Mucosa of rectum (tissue), 2 donors: Measurements from ENCODE around the gene COG1.
"Not testable (repeated sequence)": the region's sequence is repeated elsewhere in the genome, so short reads cannot be mapped to it uniquely, and the experiment has no call there.

Source experiments
- H3K27ac ChIP-seq, 2 donors: one replicate each; pipeline ENCODE4 v1.7.0; 2013; ENCODE audit warnings: inconsistent platforms in 2 of 2, low read depth in 2 of 2, low read length in 2 of 2
- H3K27me3 ChIP-seq, 2 donors: one replicate each; pipeline ENCODE4 v1.7.0; 2013; ENCODE audit warnings: low read length in 2 of 2; ENCODE audit not compliant: control insufficient read depth in 2 of 2, insufficient read depth in 2 of 2
- H3K36me3 ChIP-seq, 2 donors: one replicate each; pipeline ENCODE4 v1.7.0; 2013; ENCODE audit warnings: low read length in 2 of 2; ENCODE audit not compliant: control insufficient read depth in 2 of 2, insufficient read depth in 2 of 2
- H3K4me1 ChIP-seq, 2 donors: one replicate each; pipeline ENCODE4 v1.7.0; 2013; ENCODE audit warnings: low read length in 2 of 2, mild to moderate bottlenecking in 1 of 2; ENCODE audit not compliant: control insufficient read depth in 2 of 2, insufficient read depth in 2 of 2
- H3K4me3 ChIP-seq, 2 donors: one replicate each; pipeline ENCODE4 v1.7.0; 2013; ENCODE audit warnings: low read length in 2 of 2
- H3K9ac ChIP-seq, 2 donors: one replicate each; pipeline ENCODE4 v1.7.0; 2013; ENCODE audit warnings: low read length in 2 of 2, low read depth in 1 of 2, mild to moderate bottlenecking in 1 of 2
- H3K9me3 ChIP-seq, 2 donors: one replicate each; pipeline ENCODE4 v1.7.0; 2013; ENCODE audit warnings: low read length in 2 of 2; ENCODE audit not compliant: control insufficient read depth in 2 of 2
- donor health status: healthy.
- donor health status: Normal muscosa, but diverticular disease.

Gene COG1, protein sequence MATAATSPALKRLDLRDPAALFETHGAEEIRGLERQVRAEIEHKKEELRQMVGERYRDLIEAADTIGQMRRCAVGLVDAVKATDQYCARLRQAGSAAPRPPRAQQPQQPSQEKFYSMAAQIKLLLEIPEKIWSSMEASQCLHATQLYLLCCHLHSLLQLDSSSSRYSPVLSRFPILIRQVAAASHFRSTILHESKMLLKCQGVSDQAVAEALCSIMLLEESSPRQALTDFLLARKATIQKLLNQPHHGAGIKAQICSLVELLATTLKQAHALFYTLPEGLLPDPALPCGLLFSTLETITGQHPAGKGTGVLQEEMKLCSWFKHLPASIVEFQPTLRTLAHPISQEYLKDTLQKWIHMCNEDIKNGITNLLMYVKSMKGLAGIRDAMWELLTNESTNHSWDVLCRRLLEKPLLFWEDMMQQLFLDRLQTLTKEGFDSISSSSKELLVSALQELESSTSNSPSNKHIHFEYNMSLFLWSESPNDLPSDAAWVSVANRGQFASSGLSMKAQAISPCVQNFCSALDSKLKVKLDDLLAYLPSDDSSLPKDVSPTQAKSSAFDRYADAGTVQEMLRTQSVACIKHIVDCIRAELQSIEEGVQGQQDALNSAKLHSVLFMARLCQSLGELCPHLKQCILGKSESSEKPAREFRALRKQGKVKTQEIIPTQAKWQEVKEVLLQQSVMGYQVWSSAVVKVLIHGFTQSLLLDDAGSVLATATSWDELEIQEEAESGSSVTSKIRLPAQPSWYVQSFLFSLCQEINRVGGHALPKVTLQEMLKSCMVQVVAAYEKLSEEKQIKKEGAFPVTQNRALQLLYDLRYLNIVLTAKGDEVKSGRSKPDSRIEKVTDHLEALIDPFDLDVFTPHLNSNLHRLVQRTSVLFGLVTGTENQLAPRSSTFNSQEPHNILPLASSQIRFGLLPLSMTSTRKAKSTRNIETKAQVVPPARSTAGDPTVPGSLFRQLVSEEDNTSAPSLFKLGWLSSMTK

DNA sequence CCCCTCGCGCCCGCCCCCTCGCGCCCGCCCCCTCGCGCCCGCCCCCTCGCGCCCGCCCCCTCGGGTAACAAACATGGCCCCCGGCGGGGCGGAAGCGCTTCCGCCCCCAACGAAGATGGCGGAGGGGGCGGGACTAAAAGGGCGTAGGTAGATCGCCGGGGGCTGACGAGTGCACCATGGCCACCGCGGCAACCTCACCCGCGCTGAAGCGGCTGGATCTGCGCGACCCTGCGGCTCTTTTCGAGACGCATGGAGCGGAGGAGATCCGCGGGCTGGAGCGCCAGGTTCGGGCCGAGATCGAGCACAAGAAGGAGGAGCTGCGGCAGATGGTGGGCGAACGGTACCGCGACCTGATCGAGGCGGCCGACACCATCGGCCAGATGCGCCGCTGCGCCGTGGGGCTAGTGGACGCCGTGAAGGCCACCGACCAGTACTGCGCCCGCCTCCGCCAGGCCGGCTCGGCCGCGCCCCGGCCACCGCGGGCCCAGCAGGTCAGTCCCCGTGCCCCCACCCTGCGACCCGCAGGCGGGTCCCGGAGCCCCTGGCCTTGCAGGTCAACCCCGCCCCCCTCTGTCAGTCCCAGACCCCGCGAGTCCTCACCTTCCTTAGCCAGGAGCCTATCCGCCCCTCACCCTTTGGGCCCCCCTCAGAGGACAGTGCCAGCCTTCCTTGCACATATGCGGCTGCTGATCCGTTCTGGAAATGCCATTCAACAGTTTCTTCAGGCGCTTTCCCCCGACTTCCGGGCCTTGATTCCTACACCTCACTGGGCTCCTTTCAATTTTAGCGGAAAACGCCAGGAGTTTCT, at the start of gene COG1:
TSS of gene COG1 (plus strand) at position 162 of the 808 bp plus-strand sequence. CDS start at position 177, 15 bp downstream.
- Histone ChIP-seq H3K9ac (peak within 1 kb of the TSS; percentile 89 to 90), H3K9me3 (no peaks in the 10 kb centered on the region), H3K4me1 (peaks cover 15 to 28% of the 10 kb centered on the region in 2 donors), H3K27ac (peak within 1 kb of the TSS; percentile 89 to 90), H3K27me3 (no peaks in the 10 kb centered on the region), H3K36me3 (peaks cover 14 to 20% of the 10 kb centered on the region in 2 donors), H3K4me3 (peak within 1 kb of the TSS; percentile 94 to 95)

DNA sequence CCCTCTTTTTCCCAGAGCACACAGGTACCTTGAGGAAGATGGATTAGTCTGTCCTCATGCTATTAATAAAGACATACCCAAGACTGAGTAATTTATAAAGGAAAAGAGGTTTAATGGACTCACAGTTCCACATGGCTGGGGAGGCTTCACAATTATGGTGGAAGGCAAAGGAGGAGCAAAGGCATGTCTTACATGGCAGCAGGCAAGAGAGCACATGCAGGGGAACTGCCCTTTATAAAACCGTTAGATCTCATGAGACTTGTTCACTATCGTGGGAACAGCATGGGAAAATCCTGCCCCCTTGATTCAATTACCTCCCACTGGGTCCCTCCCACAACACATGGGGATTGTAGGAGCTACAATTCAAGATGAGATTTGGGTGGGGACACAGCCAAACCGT, 48.6 kb upstream of the COG1 start:
- not testable (repeated sequence) for H3K27me3 ChIP-seq

DNA sequence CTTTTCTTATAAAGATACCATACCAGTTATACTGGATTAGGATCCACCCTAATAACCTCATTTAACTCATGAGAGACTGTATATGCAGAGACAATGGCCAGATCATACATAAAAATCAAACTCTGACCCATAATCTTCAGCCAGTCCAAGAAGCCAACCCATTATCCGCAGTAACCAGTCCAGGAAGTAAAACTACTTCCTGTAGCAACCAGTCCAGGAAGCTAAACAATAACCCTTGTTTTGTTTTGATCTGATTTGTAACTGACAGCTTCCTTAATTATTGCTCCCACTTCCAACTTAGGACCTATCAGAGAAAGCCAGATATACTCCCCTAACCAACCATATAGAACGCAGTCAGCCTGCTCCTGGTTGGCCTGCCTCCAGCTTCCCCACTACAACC, 47.2 kb upstream of the COG1 start:
- H3K4me3 ChIP-seq: no peak overlapping the region
- peaks cover 0 to 4% of the 10 kb centered on the region in 2 donors for H3K9me3 ChIP-seq
- no peak overlapping the region for H3K9ac ChIP-seq
- no peaks in the 10 kb centered on the region for H3K36me3 ChIP-seq
- peaks cover 0 to 2% of the 10 kb centered on the region in 2 donors for H3K27me3 ChIP-seq
- H3K27ac ChIP-seq: no peak overlapping the region
- H3K4me1 ChIP-seq: no peaks in the 10 kb centered on the region

More for the DNA sequence above, 48.6 kb upstream of the COG1 start:
- H3K4me3 ChIP-seq, H3K9me3 ChIP-seq, H3K4me1 ChIP-seq, H3K9ac ChIP-seq, H3K27ac ChIP-seq, H3K36me3 ChIP-seq: not testable (repeated sequence)

DNA sequence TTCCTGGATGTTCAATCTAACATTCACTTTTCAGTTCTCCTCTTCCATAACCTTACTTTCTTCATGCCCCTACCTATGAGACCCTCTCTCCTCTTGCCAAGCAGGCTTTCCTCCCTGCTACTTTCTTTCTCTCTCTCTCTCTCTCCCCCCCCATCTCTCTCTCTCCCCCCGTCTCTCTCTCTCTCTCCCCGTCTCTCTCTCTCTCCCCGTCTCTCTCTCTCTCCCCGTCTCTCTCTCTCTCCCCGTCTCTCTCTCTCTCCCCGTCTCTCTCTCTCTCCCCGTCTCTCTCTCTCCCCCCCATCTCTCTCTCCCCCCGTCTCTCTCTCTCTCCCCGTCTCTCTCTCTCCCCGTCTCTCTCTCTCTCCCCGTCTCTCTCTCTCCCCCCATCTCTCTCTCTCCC, 45.1 kb upstream of the COG1 start:
- H3K9me3 ChIP-seq, H3K9ac ChIP-seq, H3K36me3 ChIP-seq, H3K4me1 ChIP-seq, H3K4me3 ChIP-seq, H3K27me3 ChIP-seq, H3K27ac ChIP-seq: not testable (repeated sequence)

DNA sequence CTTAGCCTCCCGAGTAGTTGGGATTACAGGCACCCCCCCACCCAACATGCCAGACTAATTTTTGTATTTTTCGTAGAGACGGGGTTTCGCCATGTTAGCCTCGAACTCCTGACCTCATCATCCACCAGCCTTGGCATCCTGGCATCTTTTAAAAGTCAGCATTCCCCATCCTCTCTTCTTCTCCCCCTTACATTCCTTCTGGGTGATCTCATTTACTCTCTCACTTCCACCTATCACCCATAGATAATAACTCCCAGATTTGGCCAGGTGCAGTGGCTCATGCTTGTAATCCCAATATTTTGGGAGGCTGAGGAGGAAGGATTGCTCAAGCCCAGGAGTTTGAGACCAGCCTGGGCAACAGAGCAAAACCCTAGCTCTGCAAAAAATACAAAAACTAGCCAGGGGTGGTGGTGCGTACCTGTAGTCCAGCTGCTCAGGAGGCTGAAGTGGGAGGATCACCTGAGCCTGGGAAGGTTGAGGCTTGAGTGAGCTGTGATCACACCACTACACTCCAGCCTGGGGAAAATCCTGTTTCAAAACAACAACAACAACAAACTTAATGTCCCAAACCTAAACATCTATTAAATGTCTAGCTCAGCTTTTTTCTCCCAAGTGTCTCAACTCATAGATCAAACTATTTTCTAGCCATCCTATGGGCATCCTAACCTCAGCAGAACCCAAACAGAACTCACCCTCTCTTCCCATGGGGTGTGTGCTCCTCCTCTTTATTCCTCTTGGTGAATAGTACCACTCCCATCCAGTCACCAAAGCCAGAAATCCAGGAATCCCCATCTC, 44.1 kb upstream of the COG1 start:
- Histone ChIP-seq H3K27me3 (peaks cover 0 to 6% of the 10 kb centered on the region in 2 donors), H3K4me3 (no peak overlapping the region), H3K27ac (no peak overlapping the region), H3K9ac (no peak overlapping the region), H3K36me3 (no peaks in the 10 kb centered on the region), H3K9me3 (peaks cover 0 to 4% of the 10 kb centered on the region in 2 donors), H3K4me1 (no peaks in the 10 kb centered on the region)

DNA sequence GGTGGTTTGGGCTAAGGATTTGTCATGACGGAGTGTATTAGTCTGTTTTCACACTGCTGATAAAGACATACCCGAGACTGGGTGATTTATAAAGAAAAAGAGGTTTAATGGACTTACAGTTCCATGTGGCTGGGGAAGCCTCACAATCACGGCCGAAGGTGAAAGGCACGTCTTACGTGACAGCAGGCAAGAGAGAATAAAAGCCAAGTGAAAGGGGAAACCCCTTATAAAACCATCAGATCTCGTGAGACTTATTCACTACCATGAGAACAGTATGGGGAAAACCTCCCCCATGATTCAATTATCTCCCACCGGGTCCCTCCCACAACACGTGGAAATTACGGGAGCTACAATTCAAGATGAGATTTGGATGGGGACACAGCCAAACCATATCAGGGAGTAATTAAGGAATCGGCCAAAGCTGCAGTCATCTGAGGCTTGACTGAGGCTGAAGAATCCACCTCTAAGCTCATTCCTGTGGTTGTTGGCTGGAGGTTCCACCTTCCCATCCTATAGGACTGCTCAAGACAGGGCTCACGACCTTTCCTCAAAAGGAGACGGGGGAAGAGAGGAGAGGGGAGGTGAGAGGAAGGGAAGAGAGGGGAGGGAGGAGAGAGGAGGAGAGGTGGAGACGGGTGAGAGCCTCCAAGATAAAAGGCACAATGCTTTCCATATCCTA, 42.1 kb upstream of the COG1 start:
- not testable (repeated sequence) for H3K9me3 ChIP-seq, H3K27me3 ChIP-seq, H3K4me3 ChIP-seq, H3K4me1 ChIP-seq, H3K36me3 ChIP-seq, H3K27ac ChIP-seq, H3K9ac ChIP-seq

DNA sequence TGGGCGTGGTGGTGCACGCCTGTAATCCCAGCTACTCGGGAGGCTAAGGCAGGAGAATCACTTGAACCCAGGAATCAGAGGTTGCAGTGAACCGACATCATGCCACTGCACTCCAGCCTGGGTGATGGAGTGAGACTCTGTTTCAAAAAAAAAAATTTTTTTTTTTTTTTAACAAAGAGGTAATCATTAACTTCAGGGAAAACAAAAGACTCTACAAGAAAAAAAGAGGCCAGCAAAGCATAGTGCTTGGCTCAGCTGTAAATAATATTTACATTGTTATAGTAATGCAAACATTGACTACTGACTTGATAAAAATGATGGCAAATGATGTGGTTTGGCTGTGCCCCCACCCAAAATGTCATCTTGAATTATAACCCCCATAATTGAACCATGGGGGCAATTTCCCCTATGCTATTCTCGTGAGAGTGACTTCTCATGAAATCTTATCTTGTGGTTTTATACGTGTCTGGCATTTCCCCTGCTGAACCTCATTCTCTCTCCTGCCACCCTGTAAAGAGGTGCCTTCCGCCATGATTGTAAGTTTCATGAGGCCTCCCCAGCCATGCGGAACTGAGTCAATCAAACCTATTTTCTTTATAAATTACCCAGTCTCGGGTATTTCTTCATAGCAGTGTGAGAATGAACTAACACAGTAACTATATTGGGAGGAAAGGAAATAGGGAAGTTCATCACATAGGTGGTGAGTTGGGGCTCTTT, 40.8 kb upstream of the COG1 start:
- Histone ChIP-seq H3K36me3 (no peaks in the 10 kb centered on the region), H3K9me3 (no peaks in the 10 kb centered on the region), H3K9ac (no peak overlapping the region), H3K4me1 (no peaks in the 10 kb centered on the region), H3K4me3 (no peak overlapping the region), H3K27me3 (peaks cover 4 to 6% of the 10 kb centered on the region in 2 donors), H3K27ac (no peak overlapping the region)

DNA sequence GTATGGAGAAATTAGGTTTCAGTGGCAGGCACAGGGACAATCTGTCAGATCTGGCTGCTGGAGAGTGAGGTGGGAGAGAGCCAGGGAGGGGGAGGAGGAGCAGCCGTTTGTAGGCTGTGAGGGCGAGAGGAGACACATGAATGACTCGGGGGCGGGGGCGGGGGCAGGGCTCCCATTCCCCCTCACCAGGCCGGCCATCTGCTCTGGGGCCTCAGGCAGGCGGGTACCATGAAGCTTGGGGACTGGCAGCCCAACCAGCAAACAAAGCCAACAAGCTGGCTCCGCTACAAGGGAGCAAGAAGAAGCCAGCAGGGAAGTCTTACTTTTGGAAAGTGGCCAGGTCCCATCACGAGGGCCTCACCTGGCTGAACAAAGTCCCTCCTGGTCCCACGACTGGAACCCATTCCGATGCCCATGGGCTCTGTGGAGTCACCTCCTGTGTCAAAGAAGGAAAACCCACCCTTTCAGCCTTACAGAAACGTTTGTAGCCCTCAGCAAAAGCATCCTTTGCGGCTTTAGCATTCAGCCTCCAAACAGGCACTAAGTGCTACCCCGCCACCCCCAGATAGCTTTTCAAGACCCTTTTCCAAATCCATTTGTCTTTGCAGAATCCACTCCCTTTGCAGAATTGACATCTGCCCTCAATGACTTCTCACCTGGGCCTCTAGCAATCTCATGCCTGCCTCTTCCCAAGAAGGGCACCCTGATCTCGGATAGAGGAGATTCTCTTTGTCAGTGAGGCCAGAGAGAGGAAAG, 37.3 kb upstream of the COG1 start:
- no peak overlapping the region for H3K4me3 ChIP-seq
- H3K27me3 ChIP-seq: peaks cover 10 to 12% of the 10 kb centered on the region in 2 donors
- no peaks in the 10 kb centered on the region for H3K36me3 ChIP-seq
- H3K4me1 ChIP-seq: no peaks in the 10 kb centered on the region
- peak overlapping the region in 1 of 2 donors; percentile 26 for H3K9ac ChIP-seq
- no peaks in the 10 kb centered on the region for H3K9me3 ChIP-seq
- no peak overlapping the region for H3K27ac ChIP-seq
